GM12874 (cell line): ENCODE data around the gene ETFDH.
A peak's percentile ranks its signal among the peaks of the same experiment; 100 is the strongest.

ENCODE experiments used
- CTCF ChIP-seq: IDR thresholded peaks from 2 replicates; pipeline ENCODE4 v1.5.1; 2011; ENCODE audit warnings: low read depth, mild to moderate bottlenecking, control low read depth, low read length, moderate library complexity; ENCODE audit not compliant: insufficient read depth

The ETFDH gene

DNA sequence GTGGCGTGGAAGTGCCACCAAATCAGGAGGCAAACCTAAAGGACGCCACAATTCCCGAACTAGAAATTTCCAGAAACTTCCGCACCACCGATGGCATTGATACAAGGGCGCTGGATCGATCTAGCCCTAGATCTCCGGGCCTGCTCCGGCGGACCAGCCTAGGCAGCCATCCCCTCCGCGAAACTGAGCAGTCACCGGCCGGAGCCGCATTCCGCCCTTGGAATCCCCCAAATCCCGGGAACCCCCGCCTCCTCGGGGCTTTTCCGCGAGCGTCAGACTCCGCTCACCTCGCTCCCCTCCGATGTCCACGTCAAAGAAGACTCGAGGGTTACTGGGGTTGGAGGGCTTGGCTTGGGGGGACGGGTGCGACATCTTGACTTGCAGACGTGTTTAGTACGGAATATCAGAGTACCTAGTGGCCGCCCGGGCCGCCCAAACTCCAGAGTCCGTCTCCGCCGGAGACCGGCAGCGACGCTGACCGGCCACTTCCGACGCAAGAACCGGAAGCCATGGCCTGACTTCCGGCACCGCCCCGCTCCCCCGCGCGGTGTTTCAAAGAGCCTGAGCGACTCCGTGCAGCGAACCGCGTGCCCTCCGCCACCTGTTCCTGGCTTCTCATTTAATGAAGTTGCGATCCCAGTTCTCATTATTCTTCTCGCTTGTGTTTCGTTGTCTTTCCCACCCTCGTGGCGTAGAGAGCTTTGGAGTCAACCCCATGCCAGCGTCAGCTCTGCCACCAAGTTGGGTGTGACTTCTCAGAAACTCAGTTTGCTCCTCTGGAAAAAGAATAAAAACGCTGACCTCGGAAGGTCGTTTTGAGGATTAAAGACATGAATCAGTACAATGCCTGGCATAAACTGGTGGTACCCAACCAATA is 51.1 kb downstream of the ETFDH start, which contains the start of gene PPID:
TSS of gene PPID (minus strand) at position 480 of the 877 bp plus-strand sequence. CDS start at position 372, 108 bp downstream.
- no peak for TF ChIP-seq CTCF

GRCh38 chr4:158724637-158725036 is 52.5 kb downstream of the ETFDH start:
- no peak for TF ChIP-seq CTCF

DNA sequence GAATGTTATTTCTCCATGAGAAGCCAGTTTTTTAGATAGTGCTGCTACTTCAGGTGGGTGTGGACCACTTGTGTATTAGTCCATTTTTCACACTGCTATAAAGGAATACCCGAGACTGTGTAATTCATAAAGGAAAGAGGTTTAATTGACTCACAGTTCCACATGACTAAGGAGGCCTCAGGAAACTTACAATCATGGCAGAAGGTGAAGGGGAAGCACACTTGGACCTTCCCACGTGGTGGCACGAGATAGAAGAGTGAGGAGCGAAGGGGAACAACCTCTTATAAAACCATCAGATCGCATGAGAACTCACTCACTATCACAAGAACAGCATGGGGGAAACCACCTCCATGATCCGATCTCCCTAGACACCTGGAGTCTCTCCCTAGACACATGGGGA is 54.5 kb downstream of the ETFDH start:
- no peak for TF ChIP-seq CTCF

- TF ChIP-seq CTCF, result no peak
Observed at GRCh38 chr4:158728236-158728635, 56.1 kb downstream of the ETFDH start.

DNA sequence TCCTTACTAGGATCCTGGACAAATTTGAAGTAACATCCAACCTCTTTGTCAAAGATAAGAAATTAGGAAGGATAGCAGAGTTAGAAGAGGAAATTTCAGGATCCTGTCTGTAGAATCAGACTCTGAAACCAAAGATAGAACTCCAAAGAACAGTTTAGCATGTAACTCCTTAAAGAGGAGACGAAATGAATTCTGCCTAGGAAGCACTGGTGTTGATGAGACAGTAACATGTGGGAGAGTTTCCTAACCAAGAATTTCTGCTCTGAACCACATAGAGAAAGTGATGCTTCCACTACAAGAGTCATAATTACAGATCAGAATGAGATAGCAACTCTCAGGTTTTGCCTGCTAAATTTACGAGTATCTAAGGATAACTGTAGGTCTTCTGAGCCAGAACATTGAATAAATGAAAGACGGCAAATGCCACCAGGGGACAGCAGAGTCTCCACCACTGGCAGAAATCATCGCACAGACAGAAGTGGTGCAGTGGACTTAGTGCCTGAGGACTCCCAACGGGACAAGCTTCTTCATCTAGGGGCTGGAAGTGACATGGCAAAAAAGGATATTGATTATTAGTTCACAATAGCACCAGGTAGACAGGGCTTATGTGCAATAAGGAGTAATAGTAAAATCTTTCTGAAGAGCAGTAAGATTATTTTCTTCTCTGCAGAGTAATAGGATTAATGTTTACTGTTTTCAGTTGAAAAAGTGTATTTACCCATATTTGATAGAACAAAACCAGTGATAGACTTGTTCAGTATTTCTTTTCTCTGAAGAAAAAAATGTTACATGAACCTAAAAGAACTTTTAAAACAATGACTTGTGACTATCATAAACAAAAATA is 57.8 kb downstream of the ETFDH start:
- TF ChIP-seq CTCF, result peak; percentile 64

GRCh38 chr4:158738866-158739265 is 66.8 kb downstream of the ETFDH start:
- TF ChIP-seq CTCF, result no peak

GRCh38 chr4:158739600-158739999 is 67.5 kb downstream of the ETFDH start:
- TF ChIP-seq CTCF, result no peak
